Activated naive CD8-positive, alpha-beta T cell treated with anti-CD3 and anti-CD28 coated beads for 36 hours (primary cell): ENCODE measurements around the gene C22orf31. TPM values are rescaled to one million over a fixed set of nuclear protein-coding genes. Genes with fewer than 3 reads are reported as not detected.
A peak's percentile ranks its signal among the peaks of the same experiment; 100 is the strongest.

ENCODE experiments used
- DNase-seq: peaks from one replicate; pipeline ENCODE4 v3.0.0; 2021
- H3K27ac Mint-ChIP-seq: one replicate; pipeline ENCODE4 v1.8.0; 2022; ENCODE audit warnings: mild to moderate bottlenecking, moderate library complexity, mixed read lengths
- H3K27me3 Mint-ChIP-seq: one replicate; pipeline ENCODE4 v1.8.0; 2022; ENCODE audit warnings: mild to moderate bottlenecking, mixed read lengths
- H3K36me3 Mint-ChIP-seq: one replicate; pipeline ENCODE4 v1.8.0; 2021; ENCODE audit warnings: mild to moderate bottlenecking, mixed read lengths
- H3K4me1 Mint-ChIP-seq: one replicate; pipeline ENCODE4 v1.8.0; 2021; ENCODE audit warnings: mixed read lengths
- H3K4me3 Mint-ChIP-seq: one replicate; pipeline ENCODE4 v1.8.0; 2022; ENCODE audit warnings: mild to moderate bottlenecking, moderate library complexity, mixed read lengths
- H3K9me3 Mint-ChIP-seq: one replicate; pipeline ENCODE4 v1.8.0; 2022; ENCODE audit warnings: mixed read lengths
- total RNA-seq, 2 experiments: library from RNA; stranded (reverse); gene quantifications; one replicate each; pipeline ENCODE4 v1.2.3, GENCODE V29; 2021

C22orf31 gene
- total RNA-seq, 2 experiments from 2014 or later, result not detected

DNA sequence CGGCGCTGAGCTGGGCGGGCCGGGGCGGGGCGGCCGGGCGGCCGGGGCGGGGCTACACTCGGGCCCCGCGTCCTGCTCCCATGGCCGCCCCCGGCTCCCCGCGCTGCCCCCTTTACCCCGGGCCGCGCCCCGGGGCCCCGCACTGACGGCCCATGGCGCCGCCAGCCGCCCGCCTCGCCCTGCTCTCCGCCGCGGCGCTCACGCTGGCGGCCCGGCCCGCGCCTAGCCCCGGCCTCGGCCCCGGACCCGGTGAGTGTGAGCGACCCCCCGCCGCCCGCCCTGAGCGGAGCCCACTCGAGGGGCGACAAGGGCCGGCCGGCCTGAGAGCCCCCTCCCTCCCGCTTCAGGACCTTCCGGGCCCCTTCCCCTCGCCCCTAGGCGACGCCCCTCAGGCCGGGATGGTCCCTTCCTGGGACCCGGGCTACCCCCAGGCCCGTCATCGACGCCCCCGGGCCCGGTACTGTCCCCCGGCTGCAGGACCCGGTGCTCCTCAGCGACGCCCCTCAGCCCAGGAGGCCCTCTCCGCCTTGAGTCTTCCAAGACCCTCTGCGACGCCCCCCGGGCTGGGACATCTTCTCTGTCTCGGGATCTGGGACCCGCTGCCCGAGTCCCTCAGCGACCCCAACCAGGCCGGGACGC, 11.5 kb upstream of the C22orf31 start, which contains the start of gene KREMEN1:
KREMEN1 (plus strand) TSS at position 57 of the 639 bp plus-strand sequence; CDS start at position 153, 96 bp downstream.
- Mint-ChIP-seq H3K27ac (no peak within 1 kb of the TSS), H3K9me3 (no peaks in the 10 kb centered on the region), H3K4me3 (peak within 1 kb of the TSS; percentile 71), H3K36me3 (no peaks in the 10 kb centered on the region), H3K4me1 (peaks cover 23% of the 10 kb centered on the region), H3K27me3 (peaks cover 76% of the 10 kb centered on the region)
- DNase-seq, result no peak

- no peaks in the 10 kb centered on the region for H3K36me3 Mint-ChIP-seq
- no peaks in the 10 kb centered on the region for H3K9me3 Mint-ChIP-seq
- DNase-seq, result peak; percentile 89
- peaks cover 23% of the 10 kb centered on the region for H3K4me1 Mint-ChIP-seq
- peaks cover 71% of the 10 kb centered on the region for H3K27me3 Mint-ChIP-seq
- H3K27ac Mint-ChIP-seq, result no peak overlapping the region
- peak overlapping the region; percentile 71 for H3K4me3 Mint-ChIP-seq
Measured at GRCh38 chr22:29072193-29072978, 10.8 kb upstream of the C22orf31 start.

GRCh38 chr22:29071261-29072045, 9.8 kb upstream of the C22orf31 start:
- H3K4me3 Mint-ChIP-seq, result peak overlapping the region; percentile 71
- no peak overlapping the region for H3K27ac Mint-ChIP-seq
- peak; percentile 59 for DNase-seq
- peaks cover 72% of the 10 kb centered on the region for H3K27me3 Mint-ChIP-seq
- H3K4me1 Mint-ChIP-seq, result peaks cover 23% of the 10 kb centered on the region
- no peaks in the 10 kb centered on the region for H3K9me3 Mint-ChIP-seq
- no peaks in the 10 kb centered on the region for H3K36me3 Mint-ChIP-seq

DNA sequence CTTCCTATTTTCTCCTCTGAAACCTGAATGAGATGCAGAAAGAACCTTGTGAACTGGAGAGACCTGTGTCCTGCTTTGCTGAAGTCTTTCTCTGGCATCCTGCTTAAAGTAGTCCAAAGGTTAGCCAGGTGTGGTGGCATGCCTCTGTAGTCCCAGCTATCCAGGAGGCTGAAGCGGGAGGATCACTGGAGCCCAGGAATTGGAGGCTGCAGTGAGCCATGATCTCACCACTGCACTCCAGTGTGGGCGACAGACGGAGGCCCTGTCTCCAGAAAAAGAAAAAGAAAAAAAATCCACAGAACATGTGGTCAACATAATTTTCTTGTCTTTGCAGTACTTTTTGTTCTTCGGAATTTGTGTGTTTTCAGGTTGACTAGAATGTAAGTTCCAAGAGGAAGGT, 8.9 kb upstream of the C22orf31 start:
- no peak for DNase-seq
- Mint-ChIP-seq H3K27me3 (peaks cover 64% of the 10 kb centered on the region), H3K9me3 (no peaks in the 10 kb centered on the region), H3K36me3 (no peaks in the 10 kb centered on the region), H3K4me1 (peaks cover 30% of the 10 kb centered on the region), H3K4me3 (peak overlapping the region; percentile 70), H3K27ac (no peak overlapping the region)

DNA sequence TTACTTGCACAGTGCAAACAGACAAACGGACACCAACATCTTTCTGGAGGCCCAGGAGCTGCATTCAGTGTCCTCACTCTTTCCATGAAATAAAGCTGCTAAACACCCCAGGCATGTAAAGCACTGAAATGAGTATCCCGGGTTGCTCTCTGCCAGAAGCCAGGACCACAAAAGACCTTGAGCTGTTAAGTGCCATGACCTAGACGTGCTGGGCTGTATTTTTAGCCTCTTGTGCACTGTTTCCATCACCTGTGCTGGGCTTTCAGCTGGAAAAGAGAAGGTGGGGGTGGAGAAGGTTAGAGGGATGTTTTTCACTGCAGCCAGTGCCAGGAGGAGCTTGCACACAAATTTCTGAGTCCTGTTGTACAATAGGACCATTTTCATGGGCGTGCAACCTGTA, 7.8 kb upstream of the C22orf31 start:
- Mint-ChIP-seq H3K36me3 (no peaks in the 10 kb centered on the region), H3K4me3 (no peak overlapping the region), H3K27ac (no peak overlapping the region), H3K4me1 (peaks cover 30% of the 10 kb centered on the region), H3K27me3 (peaks cover 53% of the 10 kb centered on the region), H3K9me3 (no peaks in the 10 kb centered on the region)
- DNase-seq, result no peak

DNA sequence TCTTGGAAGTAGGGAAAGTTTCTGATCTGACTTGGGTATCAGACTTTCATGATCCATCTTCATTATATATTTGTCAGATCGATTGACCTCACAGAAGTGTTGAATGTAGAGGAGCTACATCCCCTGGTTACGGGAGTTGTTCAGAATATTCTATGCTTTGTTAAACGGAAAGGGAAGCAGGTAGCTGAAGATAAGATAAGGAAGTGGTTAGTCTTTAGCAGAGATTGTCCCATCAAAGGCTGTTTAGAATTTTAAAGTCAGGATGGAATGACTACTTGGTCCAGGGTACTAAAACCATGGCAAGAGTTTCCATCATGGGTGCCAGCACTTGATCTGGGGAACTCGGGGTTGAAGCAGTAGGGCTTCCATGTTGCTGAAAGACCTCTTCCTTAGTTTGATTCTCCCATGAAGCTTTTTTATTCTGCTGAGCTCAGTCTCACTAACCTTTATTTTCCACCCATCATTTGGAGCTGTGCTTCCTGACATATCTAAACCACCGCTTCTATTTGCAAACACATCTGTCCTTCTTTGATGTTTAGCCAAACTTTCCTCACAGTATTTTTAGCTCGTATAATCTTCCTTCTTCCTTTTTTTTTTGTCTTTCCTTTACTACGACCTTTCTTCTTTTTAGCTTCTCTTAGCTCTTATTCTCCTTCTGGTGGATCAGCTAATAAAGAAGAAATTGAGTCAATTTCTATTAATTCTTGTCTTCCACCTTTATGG, 4.0 kb upstream of the C22orf31 start:
- no peak for DNase-seq
- no peak overlapping the region for H3K27ac Mint-ChIP-seq
- H3K9me3 Mint-ChIP-seq, result no peaks in the 10 kb centered on the region
- no peaks in the 10 kb centered on the region for H3K36me3 Mint-ChIP-seq
- H3K4me3 Mint-ChIP-seq, result no peak overlapping the region
- peaks cover 49% of the 10 kb centered on the region for H3K27me3 Mint-ChIP-seq
- peaks cover 10% of the 10 kb centered on the region for H3K4me1 Mint-ChIP-seq

- Mint-ChIP-seq H3K9me3 (no peaks in the 10 kb centered on the region), H3K4me1 (peaks cover 8% of the 10 kb centered on the region), H3K4me3 (no peak overlapping the region), H3K36me3 (no peaks in the 10 kb centered on the region), H3K27ac (no peak overlapping the region), H3K27me3 (peaks cover 35% of the 10 kb centered on the region)
- DNase-seq, result no peak
Measured at GRCh38 chr22:29062286-29062821, 723 bp upstream of the C22orf31 start.

- Mint-ChIP-seq H3K36me3 (no peaks in the 10 kb centered on the region), H3K4me3 (no peak overlapping the region)
Measured at GRCh38 chr22:29060931-29061330, 700 bp downstream of the C22orf31 start.

GRCh38 chr22:29060251-29060869, 1.3 kb downstream of the C22orf31 start:
- no peak overlapping the region for H3K4me3 Mint-ChIP-seq
- H3K36me3 Mint-ChIP-seq, result no peaks in the 10 kb centered on the region
- H3K27ac Mint-ChIP-seq, result no peak overlapping the region
- no peak for DNase-seq
- peaks cover under 1% of the 10 kb centered on the region for H3K4me1 Mint-ChIP-seq
- no peaks in the 10 kb centered on the region for H3K9me3 Mint-ChIP-seq
- peaks cover 30% of the 10 kb centered on the region for H3K27me3 Mint-ChIP-seq

More at GRCh38 chr22:29060931-29061330, 700 bp downstream of the C22orf31 start:
- peaks cover 30% of the 10 kb centered on the region for H3K27me3 Mint-ChIP-seq
- H3K27ac Mint-ChIP-seq, result no peak overlapping the region
- H3K4me1 Mint-ChIP-seq, result peaks cover 5% of the 10 kb centered on the region
- H3K9me3 Mint-ChIP-seq, result no peaks in the 10 kb centered on the region
- DNase-seq, result no peak

DNA sequence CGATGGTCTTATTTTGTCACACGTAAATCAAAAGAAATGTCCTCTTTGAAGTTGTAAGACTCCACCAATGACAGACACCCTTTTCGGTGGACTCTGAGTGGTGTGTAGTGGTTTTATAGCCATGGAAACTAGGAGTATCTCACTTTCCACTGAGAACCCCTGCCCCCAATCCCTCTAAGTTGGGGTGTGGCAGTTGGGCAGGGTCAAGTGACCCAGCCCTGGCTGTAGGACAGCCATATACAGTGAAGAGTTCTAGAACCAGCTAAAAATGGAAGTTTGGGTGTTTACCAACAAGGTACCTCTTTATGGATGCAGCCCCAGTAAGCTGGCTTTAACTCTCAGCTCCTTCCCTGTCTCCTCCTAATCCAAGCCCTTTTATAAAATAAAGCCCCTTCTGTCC, 5.2 kb downstream of the C22orf31 start:
- no peak for DNase-seq
- Mint-ChIP-seq H3K27ac (no peak overlapping the region), H3K4me1 (no peaks in the 10 kb centered on the region), H3K4me3 (no peak overlapping the region), H3K36me3 (no peaks in the 10 kb centered on the region), H3K27me3 (peaks cover 17% of the 10 kb centered on the region), H3K9me3 (no peaks in the 10 kb centered on the region)

DNA sequence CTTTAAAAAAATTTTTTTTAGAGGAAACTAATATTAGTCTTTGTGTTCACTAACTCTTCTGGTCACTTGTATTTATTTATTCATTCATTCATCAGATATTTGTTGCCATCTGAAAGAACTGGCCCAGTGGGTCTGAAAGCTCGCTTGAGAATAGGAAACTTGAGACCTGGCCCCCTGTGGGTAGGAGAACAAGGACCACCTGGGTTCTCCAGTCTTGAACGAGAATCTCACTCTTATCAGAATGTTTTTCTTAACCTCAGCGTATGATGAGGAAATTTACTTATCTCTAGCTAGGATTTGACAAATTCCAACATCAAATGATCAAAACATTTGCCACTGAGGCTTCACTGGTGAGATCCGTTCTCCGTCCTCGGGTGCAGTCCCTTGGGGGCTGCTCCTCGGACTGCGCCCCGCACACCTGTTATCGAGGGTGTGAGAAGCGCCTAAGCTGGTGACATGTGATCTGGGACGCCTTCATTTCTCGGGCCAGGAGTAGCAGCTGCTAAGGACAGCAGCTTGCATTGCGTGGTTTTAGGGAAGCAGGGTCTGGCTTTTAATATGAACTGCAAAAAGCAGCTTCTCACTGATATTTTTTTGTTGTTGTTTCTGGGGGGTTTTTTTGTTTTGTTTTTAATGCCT, 6.3 kb downstream of the C22orf31 start:
- Mint-ChIP-seq H3K27ac (no peak overlapping the region), H3K27me3 (peaks cover 6% of the 10 kb centered on the region), H3K4me3 (no peak overlapping the region), H3K9me3 (no peaks in the 10 kb centered on the region), H3K4me1 (no peaks in the 10 kb centered on the region), H3K36me3 (no peaks in the 10 kb centered on the region)
- no peak for DNase-seq

GRCh38 chr22:29054251-29054767, 7.3 kb downstream of the C22orf31 start:
- H3K9me3 Mint-ChIP-seq, result no peaks in the 10 kb centered on the region
- no peak overlapping the region for H3K27ac Mint-ChIP-seq
- H3K27me3 Mint-ChIP-seq, result peaks cover 3% of the 10 kb centered on the region
- H3K4me3 Mint-ChIP-seq, result no peak overlapping the region
- H3K4me1 Mint-ChIP-seq, result no peaks in the 10 kb centered on the region
- no peak for DNase-seq
- peaks cover 2% of the 10 kb centered on the region for H3K36me3 Mint-ChIP-seq

DNA sequence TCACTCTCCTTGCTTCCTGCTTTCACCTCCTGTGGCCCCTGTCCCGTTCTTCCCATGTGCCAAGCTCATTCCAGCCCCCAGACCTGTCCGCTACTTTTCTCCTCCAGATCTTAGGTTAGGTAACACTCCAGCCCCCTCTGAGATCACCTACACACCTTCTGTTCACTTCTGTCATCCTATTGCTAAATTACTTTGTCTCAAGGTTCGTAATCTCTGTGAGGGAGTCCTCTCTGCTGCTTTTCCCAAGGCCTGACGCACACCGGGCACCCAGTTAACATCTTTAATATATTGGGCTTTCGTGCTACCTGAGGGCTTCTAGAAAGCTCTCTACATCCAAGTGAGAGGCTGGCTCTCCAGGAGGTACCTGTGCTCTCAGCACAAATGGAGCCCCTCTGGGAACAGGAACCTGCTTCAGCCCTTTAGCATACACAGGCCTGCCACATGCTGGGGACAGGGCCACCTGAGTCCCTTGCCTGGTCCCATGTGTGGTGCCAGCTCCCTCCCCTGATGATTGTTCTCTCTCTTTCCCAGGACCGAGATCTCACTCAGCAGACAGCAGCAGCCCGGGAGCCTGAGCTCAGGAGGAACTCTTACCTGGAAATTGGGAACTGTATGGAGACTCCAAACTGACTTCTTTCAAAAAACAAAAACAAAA, 8.5 kb downstream of the C22orf31 start:
- Mint-ChIP-seq H3K9me3 (no peaks in the 10 kb centered on the region), H3K27ac (no peak overlapping the region), H3K36me3 (peaks cover 2% of the 10 kb centered on the region), H3K27me3 (peaks cover 3% of the 10 kb centered on the region), H3K4me1 (no peaks in the 10 kb centered on the region), H3K4me3 (no peak overlapping the region)
- no peak for DNase-seq
